ENCODE measurements around the gene NECTIN1. TPM values are rescaled to one million over a fixed set of nuclear protein-coding genes. Genes with fewer than 3 reads are reported as not detected.
A peak's percentile ranks its signal among the peaks of the same experiment; 100 is the strongest.

NECTIN1 gene
- total and polyA plus RNA-seq, 2 experiments from 2014 or later, result 1.0 to 5.2 TPM

- peaks cover 16% of the 10 kb centered on the region for H3K27me3 ChIP-seq (replicated peaks; ENCODE audit: insufficient read depth)
- no peaks in the 10 kb centered on the region for H3K9me3 ChIP-seq (ENCODE audit: low read depth)
- H3F3A ChIP-seq (ENCODE audit: insufficient read depth), result no peaks in the 10 kb centered on the region
- no peak overlapping the region for H3K4me2 ChIP-seq (ENCODE audit: unreplicated experiment)
- in situ Hi-C loops (cut with MboI), result no loop called here
- no peaks in the 10 kb centered on the region for H4K20me1 ChIP-seq (ENCODE audit: insufficient read depth)
- H3K4me1 ChIP-seq (ENCODE audit: insufficient read depth), result no peaks in the 10 kb centered on the region
- no peaks in the 10 kb centered on the region for H3K9me2 ChIP-seq (ENCODE audit: insufficient read depth)
- no peak overlapping the region for H3K9ac ChIP-seq
- H3K4me3 ChIP-seq, result no peak overlapping the region
- H3K36me3 ChIP-seq (ENCODE audit: low read depth), result no peaks in the 10 kb centered on the region
- no peak overlapping the region for H3K27ac ChIP-seq
- H2AFZ ChIP-seq, result no peak overlapping the region
- TF ChIP-seq EZH2phosphoT487 (IDR thresholded peaks at IDR 0.05; ENCODE audit: insufficient read depth, low read depth), result no peak
- TF ChIP-seq EZH2 (IDR thresholded peaks at IDR 0.05; ENCODE audit: insufficient read depth, poor library complexity, severe bottlenecking), result no peak
- DNase-seq, result no peak
- no peaks in the 10 kb centered on the region for H3K79me2 ChIP-seq (ENCODE audit: insufficient read depth)
These were observed 43.1 kb upstream of the NECTIN1 start for GRCh38 chr11:119772076-119772475.

- Histone ChIP-seq H3K9me2 (ENCODE audit: insufficient read depth) (no peaks in the 10 kb centered on the region), H3K4me2 (ENCODE audit: unreplicated experiment) (no peak overlapping the region), H3K36me3 (ENCODE audit: low read depth) (no peaks in the 10 kb centered on the region), H3K4me1 (ENCODE audit: insufficient read depth) (no peaks in the 10 kb centered on the region), H2AFZ (no peak overlapping the region), H4K20me1 (ENCODE audit: insufficient read depth) (no peaks in the 10 kb centered on the region), H3K9ac (no peak overlapping the region), H3F3A (ENCODE audit: insufficient read depth) (no peaks in the 10 kb centered on the region), H3K27ac (no peak overlapping the region), H3K79me2 (ENCODE audit: insufficient read depth) (no peaks in the 10 kb centered on the region), H3K27me3 (replicated peaks; ENCODE audit: insufficient read depth) (peaks cover 11% of the 10 kb centered on the region), H3K4me3 (no peak overlapping the region), H3K9me3 (ENCODE audit: low read depth) (no peaks in the 10 kb centered on the region)
- DNase-seq, result no peak
- in situ Hi-C loops (cut with MboI), result no loop called here
- TF ChIP-seq EZH2phosphoT487 (IDR thresholded peaks at IDR 0.05; ENCODE audit: insufficient read depth, low read depth), result no peak
- no peak for TF ChIP-seq EZH2 (IDR thresholded peaks at IDR 0.05; ENCODE audit: insufficient read depth, poor library complexity, severe bottlenecking)
- 76 to 82% methylated on average over 9 of the region's 9 CpGs for WGBS, 2 experiments (ENCODE audit: low coverage in 1 of 2, low lambda C conversion rate in 2 of 2, missing lambda C conversion rate in 2 of 2)
These were observed 42.3 kb upstream of the NECTIN1 start for GRCh38 chr11:119771172-119771770.

- H3K4me2 ChIP-seq (ENCODE audit: unreplicated experiment), result no peak overlapping the region
- no peak overlapping the region for H3K27ac ChIP-seq
- H4K20me1 ChIP-seq (ENCODE audit: insufficient read depth), result no peaks in the 10 kb centered on the region
- H3K27me3 ChIP-seq (replicated peaks; ENCODE audit: insufficient read depth), result 0 out of 2 replicates have a peak, but pooled peaks cover 5% of the 10 kb centered on the region
- no peaks in the 10 kb centered on the region for H3K9me2 ChIP-seq (ENCODE audit: insufficient read depth)
- in situ Hi-C loops (cut with MboI), result no loop called here
- no peaks in the 10 kb centered on the region for H3K9me3 ChIP-seq (ENCODE audit: low read depth)
- H2AFZ ChIP-seq, result no peak overlapping the region
- H3K79me2 ChIP-seq (ENCODE audit: insufficient read depth), result no peaks in the 10 kb centered on the region
- no peak overlapping the region for H3K9ac ChIP-seq
- TF ChIP-seq EZH2phosphoT487 (IDR thresholded peaks at IDR 0.05; ENCODE audit: insufficient read depth, low read depth) (no peak), EZH2 (IDR thresholded peaks at IDR 0.05; ENCODE audit: insufficient read depth, poor library complexity, severe bottlenecking) (no peak)
- H3K4me1 ChIP-seq (ENCODE audit: insufficient read depth), result no peaks in the 10 kb centered on the region
- no peak for DNase-seq
- WGBS, 2 experiments (ENCODE audit: low coverage in 1 of 2, low lambda C conversion rate in 2 of 2, missing lambda C conversion rate in 2 of 2), result 21 to 29% methylated on average over 4 of the region's 4 CpGs
- H3K36me3 ChIP-seq (ENCODE audit: low read depth), result no peaks in the 10 kb centered on the region
- H3F3A ChIP-seq (ENCODE audit: insufficient read depth), result no peaks in the 10 kb centered on the region
- H3K4me3 ChIP-seq, result no peak overlapping the region
These were observed 36.6 kb upstream of the NECTIN1 start for GRCh38 chr11:119765628-119766027.

- peak; percentile 91 for DNase-seq
- no peaks in the 10 kb centered on the region for H3K9me3 ChIP-seq (ENCODE audit: low read depth)
- TF ChIP-seq EZH2 (IDR thresholded peaks at IDR 0.05; ENCODE audit: insufficient read depth, poor library complexity, severe bottlenecking), result no peak
- TF ChIP-seq EZH2phosphoT487 (IDR thresholded peaks at IDR 0.05; ENCODE audit: insufficient read depth, low read depth), result no peak
- no peak overlapping the region for H2AFZ ChIP-seq
- in situ Hi-C loops (cut with MboI), result no loop called here
- no peaks in the 10 kb centered on the region for H3K9me2 ChIP-seq (ENCODE audit: insufficient read depth)
- no peak overlapping the region for H3K4me2 ChIP-seq (ENCODE audit: unreplicated experiment)
- WGBS, 2 experiments (ENCODE audit: low coverage in 1 of 2, low lambda C conversion rate in 2 of 2, missing lambda C conversion rate in 2 of 2), result 12 to 14% methylated on average over 6 of the region's 6 CpGs
- H3K4me3 ChIP-seq, result no peak overlapping the region
- H3K9ac ChIP-seq, result no peak overlapping the region
- peaks cover 5% of the 10 kb centered on the region for H3K4me1 ChIP-seq (ENCODE audit: insufficient read depth)
- 0 out of 2 replicates have a peak, but pooled peaks cover 1% of the 10 kb centered on the region for H3K27me3 ChIP-seq (replicated peaks; ENCODE audit: insufficient read depth)
- no peaks in the 10 kb centered on the region for H3F3A ChIP-seq (ENCODE audit: insufficient read depth)
- no peaks in the 10 kb centered on the region for H3K36me3 ChIP-seq (ENCODE audit: low read depth)
- no peaks in the 10 kb centered on the region for H3K79me2 ChIP-seq (ENCODE audit: insufficient read depth)
- H3K27ac ChIP-seq, result no peak overlapping the region
- no peaks in the 10 kb centered on the region for H4K20me1 ChIP-seq (ENCODE audit: insufficient read depth)
These were observed 35.3 kb upstream of the NECTIN1 start for GRCh38 chr11:119764108-119764868.
